ENCODE data around the gene OR8I2.
"Not testable (repeated sequence)": the region's sequence is repeated elsewhere in the genome, so short reads cannot be mapped to it uniquely, and the experiment has no call there.

The OR8I2 gene

GRCh38 chr11:56093008-56093407 is at the start of gene OR8I2:
Gene OR8I2, plus strand, starts transcription at chr11:56093308. Its CDS starts 0 bp downstream, at chr11:56093308.
- no peak for FAIRE-seq
- DNase-seq (ENCODE audit: low spot score), result no peak

GRCh38 chr11:56045538-56045937 is 47.6 kb upstream of the OR8I2 start:
- FAIRE-seq (no peak), DNase-seq (ENCODE audit: low spot score) (no peak)

GRCh38 chr11:56048480-56048879 is 44.6 kb upstream of the OR8I2 start:
- DNase-seq (ENCODE audit: low spot score), result no peak
- no peak for FAIRE-seq

- no peak for DNase-seq (ENCODE audit: low spot score)
- FAIRE-seq, result no peak
Measured at GRCh38 chr11:56049487-56049886, 43.6 kb upstream of the OR8I2 start.

GRCh38 chr11:56056366-56056765 is 36.7 kb upstream of the OR8I2 start:
- not testable (repeated sequence) for FAIRE-seq; DNase-seq (ENCODE audit: low spot score)

- not testable (repeated sequence) for DNase-seq (ENCODE audit: low spot score); FAIRE-seq
Measured at GRCh38 chr11:56057661-56058237, 35.4 kb upstream of the OR8I2 start.

GRCh38 chr11:56058260-56058780 is 34.8 kb upstream of the OR8I2 start:
- FAIRE-seq; DNase-seq (ENCODE audit: low spot score): not testable (repeated sequence)

- DNase-seq (ENCODE audit: low spot score) (no peak), FAIRE-seq (no peak)
Measured at GRCh38 chr11:56066980-56067379, 26.1 kb upstream of the OR8I2 start.

GRCh38 chr11:56089697-56090096 is 3.4 kb upstream of the OR8I2 start:
- no peak for FAIRE-seq
- DNase-seq (ENCODE audit: low spot score), result no peak

GRCh38 chr11:56103210-56103737 is 10.2 kb downstream of the OR8I2 start, which contains the start of gene OR8H2:
Gene OR8H2, plus strand, starts transcription at chr11:56103687. Its CDS starts 1,356 bp downstream, at chr11:56105043.
- DNase-seq (ENCODE audit: low spot score), result no peak
- peak; percentile 56 for FAIRE-seq

- DNase-seq (ENCODE audit: low spot score) (no peak), FAIRE-seq (no peak)
Measured at GRCh38 chr11:56122073-56122472, 29.0 kb downstream of the OR8I2 start, which contains the start of gene OR8H3. Gene OR8H3, plus strand, starts transcription at chr11:56122373. Its CDS starts 0 bp downstream, at chr11:56122373.

GRCh38 chr11:56140151-56140661 is 47.1 kb downstream of the OR8I2 start, which contains the start of gene OR8J3:
Gene OR8J3, minus strand, starts transcription at chr11:56140201. Its CDS starts 2,483 bp downstream, at chr11:56137718.
- DNase-seq (ENCODE audit: low spot score), result no peak
- FAIRE-seq, result no peak

GRCh38 chr11:56143681-56144080 is 50.6 kb downstream of the OR8I2 start:
- not testable (repeated sequence) for FAIRE-seq; DNase-seq (ENCODE audit: low spot score)
